Peyer's patch (tissue), 4 donors: ENCODE results near the gene ZC2HC1C. TPM values are rescaled to one million over a fixed set of nuclear protein-coding genes. Genes with fewer than 3 reads are reported as not detected.

Experiments
- DNase-seq, 3 donors: peaks; one replicate each; pipeline ENCODE4 v3.0.0-alpha.2; 2017 to 2019
- H3K27ac ChIP-seq, 4 donors: fragments of 200-600 bp; sonication (generic); one replicate each; pipeline ENCODE4 v1.5.1; 2016 to 2019
- H3K27me3 ChIP-seq, 2 donors: fragments of 200-600 bp; sonication (generic); one replicate each; pipeline ENCODE4 v1.5.1; 2019
- H3K36me3 ChIP-seq, 3 donors: fragments of 200-600 bp; sonication (generic); one replicate each; pipeline ENCODE4 v1.5.1; 2016 to 2019
- H3K4me1 ChIP-seq, 4 donors: fragments of 200-600 bp; sonication (generic); one replicate each; pipeline ENCODE4 v1.5.1; 2016 to 2019
- H3K4me3 ChIP-seq, 4 donors: fragments of 200-600 bp; sonication (generic); 1 replicate in 3 of 4; 2 replicates in 1 of 4; pipeline ENCODE4 v1.5.1; 2016 to 2019; ENCODE audit warnings: mild to moderate bottlenecking in 1 of 4
- H3K9me3 ChIP-seq, 4 donors: fragments of 200-600 bp; sonication (generic); one replicate each; pipeline ENCODE4 v1.5.1; 2016 to 2019; ENCODE audit warnings: mild to moderate bottlenecking in 1 of 4
- CTCF ChIP-seq, 6 experiments: fragments of 450-650 bp in 4 of 6; fragments of 200-600 bp in 2 of 6; sonication (generic) in 1 of 6; IDR thresholded peaks; one replicate each; pipeline ENCODE4 v1.5.1; 2017 to 2019; ENCODE audit warnings: antibody characterized with exemption in 6 of 6, mild to moderate bottlenecking in 3 of 6, moderate library complexity in 1 of 6
- POLR2A ChIP-seq, 2 donors: fragments of 450-650 bp; IDR thresholded peaks; one replicate each; pipeline ENCODE4 v1.5.1; 2017; ENCODE audit warnings: antibody characterized with exemption in 2 of 2, mild to moderate bottlenecking in 2 of 2, moderate library complexity in 2 of 2
- total RNA-seq, 4 donors: library from RNA; depleted of rRNA; stranded (reverse); fragments of >200 nt; gene quantifications; one replicate each; pipeline ENCODE4 v1.1.0, GENCODE V29; 2016

ZC2HC1C gene
- total RNA-seq, 4 donors from 2014 or later: 9.2 to 18.3 (median 14.9) TPM

GRCh38 chr14:75048101-75048500 lies 21.3 kb upstream of the ZC2HC1C start:
- TF ChIP-seq POLR2A (IDR thresholded peaks at IDR 0.05) (no peak), CTCF (IDR thresholded peaks at IDR 0.05) (no peak)
- Histone ChIP-seq H3K9me3 (no peaks in the 10 kb centered on the region), H3K4me1 (peaks cover 0 to 16% (median 2%) of the 10 kb centered on the region in 4 donors), H3K27ac (no peak overlapping the region), H3K4me3 (no peak overlapping the region), H3K36me3 (peaks cover 0 to 3% (median 0%) of the 10 kb centered on the region in 3 donors), H3K27me3 (no peaks in the 10 kb centered on the region)
- no peak for DNase-seq

- TF ChIP-seq CTCF (IDR thresholded peaks at IDR 0.05) (no peak), POLR2A (IDR thresholded peaks at IDR 0.05) (no peak)
- Histone ChIP-seq H3K4me3 (no peak overlapping the region), H3K27me3 (no peaks in the 10 kb centered on the region), H3K36me3 (peaks cover 0 to 3% (median 0%) of the 10 kb centered on the region in 3 donors), H3K9me3 (no peaks in the 10 kb centered on the region), H3K27ac (peak overlapping the region; percentile 24 to 52 (median 47)), H3K4me1 (peaks cover 0 to 14% (median 2%) of the 10 kb centered on the region in 4 donors)
- DNase-seq: no peak
Measured at GRCh38 chr14:75049136-75049535, 20.3 kb upstream of the ZC2HC1C start.

GRCh38 chr14:75049731-75050201 lies 19.7 kb upstream of the ZC2HC1C start:
- H3K4me3 ChIP-seq: no peak overlapping the region
- H3K36me3 ChIP-seq: peaks cover 0 to 3% (median 0%) of the 10 kb centered on the region in 3 donors
- H3K4me1 ChIP-seq: peaks cover 0 to 11% (median 0%) of the 10 kb centered on the region in 4 donors
- no peak for TF ChIP-seq POLR2A (IDR thresholded peaks at IDR 0.05)
- TF ChIP-seq CTCF (IDR thresholded peaks at IDR 0.05): no peak
- H3K27ac ChIP-seq: peak overlapping the region; percentile 24 to 94 (median 47)
- H3K27me3 ChIP-seq: no peaks in the 10 kb centered on the region
- DNase-seq: no peak
- no peaks in the 10 kb centered on the region for H3K9me3 ChIP-seq

- Histone ChIP-seq H3K4me3 (peak within 1 kb of the TSS; percentile 47 to 81 (median 72)), H3K9me3 (no peaks in the 10 kb centered on the region), H3K4me1 (peaks cover 0 to 5% (median 0%) of the 10 kb centered on the region in 4 donors), H3K27ac (peak within 1 kb of the TSS; percentile 75 to 94 (median 87)), H3K36me3 (peaks cover 0 to 3% (median 0%) of the 10 kb centered on the region in 3 donors), H3K27me3 (no peaks in the 10 kb centered on the region)
- peak; percentile 72 to 93 (median 91) for DNase-seq
- no peak for TF ChIP-seq CTCF (IDR thresholded peaks at IDR 0.05)
- peak; percentile 71 to 79 for TF ChIP-seq POLR2A (IDR thresholded peaks at IDR 0.05)
Measured at GRCh38 chr14:75050852-75051555, 18.4 kb upstream of the ZC2HC1C start, which contains the start of gene MLH3. TSS of gene MLH3 (minus strand) at chr14:75051467. CDS start at chr14:75049655, 1,812 bp downstream.

GRCh38 chr14:75051556-75051899 lies 17.9 kb upstream of the ZC2HC1C start:
- DNase-seq: no peak
- Histone ChIP-seq H3K27me3 (no peaks in the 10 kb centered on the region), H3K9me3 (no peaks in the 10 kb centered on the region), H3K4me1 (peaks cover 0 to 5% (median 0%) of the 10 kb centered on the region in 4 donors), H3K27ac (peak overlapping the region; percentile 75 to 94 (median 87)), H3K36me3 (peaks cover 0 to 3% (median 0%) of the 10 kb centered on the region in 3 donors), H3K4me3 (peak overlapping the region; percentile 47 to 81 (median 72))
- TF ChIP-seq CTCF (IDR thresholded peaks at IDR 0.05) (no peak), POLR2A (IDR thresholded peaks at IDR 0.05) (no peak)
